HG02610 (cell line): ENCODE results near the gene HBG2.

ENCODE experiments used
- ATAC-seq: cut with Tn5 transposase; IDR thresholded peaks from one replicate; pipeline ENCODE4 v1.9.1; 2021; ENCODE audit warnings: mild to moderate bottlenecking, moderate library complexity; ENCODE audit not compliant: unreplicated experiment

Gene HBG2

DNA sequence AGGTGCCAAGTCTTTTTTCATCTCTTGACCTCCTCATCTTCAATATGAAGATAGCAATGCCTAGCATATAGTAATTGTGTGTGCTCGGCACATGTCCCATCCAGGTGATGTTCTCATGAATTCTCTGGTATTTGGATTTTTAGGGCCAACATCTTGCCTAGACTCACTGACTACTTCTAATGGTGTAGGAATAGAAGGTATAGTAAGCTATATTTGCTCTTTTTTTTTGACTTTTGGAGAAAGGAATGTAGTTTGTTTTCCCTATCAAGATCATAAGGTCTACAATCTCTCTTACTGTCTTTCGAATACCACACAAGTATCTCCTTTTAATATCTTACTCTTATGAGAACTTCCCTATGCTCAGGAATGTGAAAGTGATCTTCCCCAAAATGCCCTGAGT lies 23.5 kb downstream of the HBG2 start:
- ATAC-seq, result no peak

DNA sequence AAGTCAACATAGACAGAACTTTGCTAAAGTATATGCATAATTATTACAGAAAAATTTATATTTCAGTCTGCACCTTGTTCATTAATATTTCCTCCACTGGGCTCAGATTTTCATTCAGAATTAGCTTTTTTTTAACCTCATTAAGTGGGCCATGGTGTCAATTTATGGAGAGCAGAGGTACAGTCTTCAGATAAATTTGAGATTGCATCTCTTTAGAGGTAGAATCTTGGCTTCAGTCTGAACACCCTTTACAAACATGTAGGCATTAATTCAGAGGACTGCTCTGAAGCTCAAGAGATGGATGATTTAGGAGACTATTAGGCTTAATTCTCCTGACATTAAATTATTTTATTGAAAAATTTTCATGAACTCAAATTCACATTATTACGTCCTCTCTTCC lies 24.3 kb downstream of the HBG2 start:
- ATAC-seq, result no peak

DNA sequence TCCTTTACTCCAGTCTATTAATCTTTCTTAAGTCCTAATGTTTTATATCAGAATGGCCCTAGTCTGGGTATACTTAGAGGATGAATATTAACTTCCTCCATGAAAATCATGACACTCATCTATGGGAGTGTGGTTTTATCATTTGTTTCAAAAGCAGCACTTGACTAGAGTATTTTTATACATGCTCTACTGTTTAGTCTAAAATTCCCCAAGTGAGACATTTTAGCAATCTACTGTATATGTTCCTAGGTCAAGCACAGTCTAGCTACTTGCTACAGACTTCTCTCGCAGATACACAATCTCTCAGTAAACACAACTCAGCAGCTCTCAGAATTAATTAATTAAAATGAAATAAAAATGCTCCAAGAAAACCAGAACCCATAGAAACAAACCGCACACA lies 24.8 kb downstream of the HBG2 start:
- no peak for ATAC-seq

- ATAC-seq, result no peak
Measured at GRCh38 chr11:5229356-5229755, 25.2 kb downstream of the HBG2 start.

- ATAC-seq, result no peak
Measured at GRCh38 chr11:5228124-5228523, 26.5 kb downstream of the HBG2 start.

DNA sequence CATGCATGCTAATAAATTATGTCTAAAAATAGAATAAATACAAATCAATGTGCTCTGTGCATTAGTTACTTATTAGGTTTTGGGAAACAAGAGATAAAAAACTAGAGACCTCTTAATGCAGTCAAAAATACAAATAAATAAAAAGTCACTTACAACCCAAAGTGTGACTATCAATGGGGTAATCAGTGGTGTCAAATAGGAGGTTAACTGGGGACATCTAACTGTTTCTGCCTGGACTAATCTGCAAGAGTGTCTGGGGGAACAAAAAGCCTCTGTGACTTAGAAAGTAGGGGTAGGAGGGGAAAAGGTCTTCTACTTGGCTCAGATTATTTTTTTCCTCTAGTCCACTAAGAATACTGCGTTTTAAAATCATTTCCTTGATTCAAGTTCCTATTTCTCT lies 26.9 kb downstream of the HBG2 start:
- no peak for ATAC-seq

- no peak for ATAC-seq
Measured at GRCh38 chr11:5226732-5227310, 27.8 kb downstream of the HBG2 start, which contains the start of gene HBB. TSS of gene HBB (minus strand) at chr11:5227071. CDS start at chr11:5227021, 50 bp downstream.

DNA sequence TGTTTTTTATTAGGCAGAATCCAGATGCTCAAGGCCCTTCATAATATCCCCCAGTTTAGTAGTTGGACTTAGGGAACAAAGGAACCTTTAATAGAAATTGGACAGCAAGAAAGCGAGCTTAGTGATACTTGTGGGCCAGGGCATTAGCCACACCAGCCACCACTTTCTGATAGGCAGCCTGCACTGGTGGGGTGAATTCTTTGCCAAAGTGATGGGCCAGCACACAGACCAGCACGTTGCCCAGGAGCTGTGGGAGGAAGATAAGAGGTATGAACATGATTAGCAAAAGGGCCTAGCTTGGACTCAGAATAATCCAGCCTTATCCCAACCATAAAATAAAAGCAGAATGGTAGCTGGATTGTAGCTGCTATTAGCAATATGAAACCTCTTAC lies 29.1 kb downstream of the HBG2 start:
- no peak for ATAC-seq

DNA sequence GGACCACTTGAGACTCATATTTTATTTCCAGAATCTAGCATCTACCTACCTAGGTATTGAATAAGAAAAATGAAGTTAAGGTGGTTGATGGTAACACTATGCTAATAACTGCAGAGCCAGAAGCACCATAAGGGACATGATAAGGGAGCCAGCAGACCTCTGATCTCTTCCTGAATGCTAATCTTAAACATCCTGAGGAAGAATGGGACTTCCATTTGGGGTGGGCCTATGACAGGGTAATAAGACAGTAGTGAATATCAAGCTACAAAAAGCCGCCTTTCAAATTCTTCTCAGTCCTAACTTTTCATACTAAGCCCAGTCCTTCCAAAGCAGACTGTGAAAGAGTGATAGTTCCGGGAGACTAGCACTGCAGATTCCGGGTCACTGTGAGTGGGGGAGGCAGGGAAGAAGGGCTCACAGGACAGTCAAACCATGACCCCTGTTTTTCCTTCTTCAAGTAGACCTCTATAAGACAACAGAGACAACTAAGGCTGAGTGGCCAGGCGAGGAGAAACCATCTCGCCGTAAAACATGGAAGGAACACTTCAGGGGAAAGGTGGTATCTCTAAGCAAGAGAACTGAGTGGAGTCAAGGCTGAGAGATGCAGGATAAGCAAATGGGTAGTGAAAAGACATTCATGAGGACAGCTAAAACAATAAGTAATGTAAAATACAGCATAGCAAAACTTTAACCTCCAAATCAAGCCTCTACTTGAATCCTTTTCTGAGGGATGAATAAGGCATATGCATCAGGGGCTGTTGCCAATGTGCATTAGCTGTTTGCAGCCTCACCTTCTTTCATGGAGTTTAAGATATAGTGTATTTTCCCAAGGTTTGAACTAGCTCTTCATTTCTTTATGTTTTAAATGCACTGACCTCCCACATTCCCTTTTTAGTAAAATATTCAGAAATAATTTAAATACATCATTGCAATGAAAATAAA lies 29.8 kb downstream of the HBG2 start:
- ATAC-seq, result no peak

GRCh38 chr11:5223686-5224085 lies 30.9 kb downstream of the HBG2 start:
- ATAC-seq, result no peak

GRCh38 chr11:5223146-5223545 lies 31.4 kb downstream of the HBG2 start:
- ATAC-seq, result no peak

- no peak for ATAC-seq
Measured at GRCh38 chr11:5210376-5210885, 44.1 kb downstream of the HBG2 start.

GRCh38 chr11:5204787-5205186 lies 49.8 kb downstream of the HBG2 start:
- ATAC-seq, result no peak

DNA sequence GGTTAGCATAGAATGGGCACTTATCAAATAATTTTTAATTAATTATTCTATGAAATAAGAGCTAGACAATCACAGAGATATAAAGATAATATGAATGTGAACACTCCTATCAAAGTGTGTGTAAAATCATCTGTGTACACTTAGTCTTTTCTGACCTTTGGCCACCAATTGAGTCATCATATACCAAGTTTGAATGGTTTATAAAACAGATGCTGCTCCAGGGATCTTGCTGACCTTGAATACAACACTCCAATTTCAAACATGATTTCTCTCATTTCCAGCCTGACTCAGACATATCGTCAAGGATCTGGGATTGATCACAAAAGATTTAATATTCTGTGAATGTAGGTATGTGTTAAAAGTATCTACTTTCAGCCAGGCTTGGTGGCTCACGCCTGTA lies 51.2 kb downstream of the HBG2 start:
- no peak for ATAC-seq
